Subcutaneous adipose tissue (tissue), 4 donors: Measurements from ENCODE around the gene CCNL2. TPM values are rescaled to one million over a fixed set of nuclear protein-coding genes. Genes with fewer than 3 reads are reported as not detected.

ENCODE experiments used
- total RNA-seq, 4 donors: library from RNA; depleted of rRNA; stranded (reverse); fragments of >200 nt; gene quantifications; one replicate each; pipeline ENCODE4 v1.1.0, GENCODE V29; 2016
- TF ChIP-seq, protein P1 (sequence below): fragments of 450-650 bp; IDR thresholded peaks from one replicate; pipeline ENCODE4 v1.5.1; 2016; ENCODE audit warnings: low read depth, mild to moderate bottlenecking, control low read depth, antibody characterized with exemption, moderate library complexity

The CCNL2 gene
- total RNA-seq, 4 donors from 2014 or later: 146 to 268 (median 194) TPM

DNA sequence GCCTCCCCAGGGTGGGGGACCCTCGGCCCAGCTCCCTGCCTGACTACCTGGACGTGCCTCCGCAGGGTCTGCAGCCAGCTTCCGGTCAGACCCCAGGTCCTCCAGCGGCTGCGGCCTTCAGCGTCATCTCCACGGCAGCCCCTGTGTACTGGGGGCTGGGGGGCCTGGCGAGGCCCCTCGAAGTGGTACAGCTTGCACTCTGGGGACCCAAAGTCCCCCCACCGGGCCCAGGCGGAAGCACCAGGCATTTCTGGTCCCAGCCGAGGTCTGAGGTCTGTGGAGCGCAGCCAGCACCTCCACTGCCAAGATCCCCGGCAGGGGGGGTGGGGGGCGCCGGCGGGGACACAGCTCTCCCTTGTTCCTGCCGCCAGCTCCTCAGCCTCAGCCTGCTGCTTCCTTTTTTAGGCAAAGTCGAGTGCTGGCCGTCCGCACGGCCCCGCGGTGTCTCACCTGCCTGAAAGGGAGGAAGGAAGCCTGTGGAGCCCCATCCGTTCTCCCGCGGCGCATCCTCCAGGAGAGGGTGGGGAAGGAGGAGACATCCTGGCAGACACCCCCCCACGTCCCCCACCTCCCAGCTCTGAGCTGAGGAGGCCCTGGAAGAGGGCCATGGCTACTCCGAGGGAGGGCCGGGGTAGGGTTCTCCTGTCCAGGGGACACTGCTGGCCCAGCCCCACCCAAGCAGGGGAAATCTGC lies 35.1 kb upstream of the CCNL2 start:
- TF ChIP-seq, protein P1, sequence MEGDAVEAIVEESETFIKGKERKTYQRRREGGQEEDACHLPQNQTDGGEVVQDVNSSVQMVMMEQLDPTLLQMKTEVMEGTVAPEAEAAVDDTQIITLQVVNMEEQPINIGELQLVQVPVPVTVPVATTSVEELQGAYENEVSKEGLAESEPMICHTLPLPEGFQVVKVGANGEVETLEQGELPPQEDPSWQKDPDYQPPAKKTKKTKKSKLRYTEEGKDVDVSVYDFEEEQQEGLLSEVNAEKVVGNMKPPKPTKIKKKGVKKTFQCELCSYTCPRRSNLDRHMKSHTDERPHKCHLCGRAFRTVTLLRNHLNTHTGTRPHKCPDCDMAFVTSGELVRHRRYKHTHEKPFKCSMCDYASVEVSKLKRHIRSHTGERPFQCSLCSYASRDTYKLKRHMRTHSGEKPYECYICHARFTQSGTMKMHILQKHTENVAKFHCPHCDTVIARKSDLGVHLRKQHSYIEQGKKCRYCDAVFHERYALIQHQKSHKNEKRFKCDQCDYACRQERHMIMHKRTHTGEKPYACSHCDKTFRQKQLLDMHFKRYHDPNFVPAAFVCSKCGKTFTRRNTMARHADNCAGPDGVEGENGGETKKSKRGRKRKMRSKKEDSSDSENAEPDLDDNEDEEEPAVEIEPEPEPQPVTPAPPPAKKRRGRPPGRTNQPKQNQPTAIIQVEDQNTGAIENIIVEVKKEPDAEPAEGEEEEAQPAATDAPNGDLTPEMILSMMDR: no peak

DNA sequence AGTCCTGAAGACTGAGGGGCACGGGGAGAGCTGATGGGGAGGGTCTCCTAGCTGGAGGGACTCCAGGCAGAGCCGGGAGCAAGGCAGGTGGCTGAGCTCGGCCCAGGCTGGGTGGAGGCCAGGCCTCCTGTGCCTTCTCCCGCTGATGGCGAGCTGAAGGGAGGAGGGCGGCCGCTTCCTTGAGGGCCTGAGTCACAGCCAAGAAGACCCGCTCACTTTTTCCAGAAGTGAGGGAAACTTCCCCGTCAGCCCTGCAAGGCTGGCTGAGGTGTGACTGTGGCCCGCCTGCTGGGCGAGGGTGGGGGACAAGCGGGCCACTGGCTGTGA lies 34.6 kb upstream of the CCNL2 start:
- TF ChIP-seq, protein P1: no peak

DNA sequence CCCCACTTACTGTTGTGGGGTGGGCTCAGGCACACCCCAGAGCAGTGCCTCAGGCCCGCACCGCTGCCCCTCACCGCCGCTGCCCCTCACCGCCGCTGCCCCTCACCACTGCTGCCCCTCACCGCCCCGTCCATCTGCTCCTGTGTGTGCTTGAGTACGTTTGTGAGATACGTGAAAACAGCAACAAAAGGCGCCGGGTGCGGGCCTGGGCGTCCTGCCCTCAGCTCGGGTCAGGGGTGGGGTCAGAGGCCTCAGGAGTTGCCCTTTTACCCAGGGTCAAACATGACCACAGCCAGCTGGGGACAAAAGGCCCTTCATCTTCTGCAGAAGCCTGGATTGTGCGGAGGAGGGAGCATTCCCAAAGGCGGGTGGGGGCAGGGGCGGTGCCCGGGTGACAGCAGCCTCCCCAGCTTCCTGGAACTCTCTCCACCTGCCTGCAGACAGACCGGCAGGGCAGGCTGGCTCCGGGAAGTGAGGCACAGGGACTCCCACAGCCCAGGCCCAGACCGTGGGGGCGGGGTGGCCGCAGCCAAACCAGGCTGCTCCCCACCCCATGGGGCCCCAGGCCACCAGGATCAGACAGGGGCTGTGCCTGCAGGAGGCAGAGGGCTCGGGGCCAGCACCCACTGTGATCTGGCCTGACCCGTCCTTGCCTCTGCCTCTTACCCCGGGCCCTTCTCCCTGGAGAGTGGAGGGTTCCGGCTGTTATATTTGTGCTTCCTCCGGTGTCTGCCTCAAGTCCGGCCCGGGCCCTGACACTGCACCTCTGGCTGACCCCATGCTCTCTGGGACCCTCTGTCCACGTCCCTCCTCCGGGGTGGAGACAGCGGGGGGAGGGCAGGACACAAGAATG lies 34.0 kb upstream of the CCNL2 start:
- TF ChIP-seq, protein P1: no peak

DNA sequence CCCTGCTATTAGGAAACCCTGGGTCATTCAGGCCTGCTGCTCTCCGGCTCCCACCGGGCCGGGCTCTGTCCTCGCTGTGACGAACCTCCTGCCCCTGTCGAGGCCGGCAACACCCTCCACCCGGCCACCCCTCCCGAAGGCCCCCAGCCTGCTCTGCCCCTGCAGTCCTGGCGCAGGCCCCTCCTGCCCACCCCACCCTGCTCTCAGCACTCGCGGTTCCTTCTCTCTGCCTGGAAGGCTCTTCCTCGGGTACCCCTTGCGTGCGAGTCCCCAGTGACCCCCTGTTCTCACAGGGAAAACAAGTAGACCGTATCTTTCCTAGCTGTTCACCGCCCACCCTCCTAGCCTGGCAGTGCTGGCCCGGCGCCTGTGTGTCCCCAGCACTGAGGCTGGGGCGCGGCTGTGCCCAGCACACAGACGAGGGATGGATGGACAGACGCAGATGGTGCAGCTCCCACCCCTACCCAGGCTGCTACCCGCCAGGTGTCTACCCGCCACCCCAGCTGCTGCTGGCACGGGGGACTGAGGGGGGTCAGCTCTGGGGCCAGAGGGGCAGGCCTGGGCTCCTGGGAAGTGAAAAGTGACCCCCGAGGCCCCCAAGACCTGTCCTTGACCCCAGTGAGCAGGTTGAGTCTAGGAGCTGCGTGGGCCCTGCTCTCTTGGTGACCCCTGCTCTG lies 33.3 kb upstream of the CCNL2 start:
- TF ChIP-seq, protein P1: no peak

DNA sequence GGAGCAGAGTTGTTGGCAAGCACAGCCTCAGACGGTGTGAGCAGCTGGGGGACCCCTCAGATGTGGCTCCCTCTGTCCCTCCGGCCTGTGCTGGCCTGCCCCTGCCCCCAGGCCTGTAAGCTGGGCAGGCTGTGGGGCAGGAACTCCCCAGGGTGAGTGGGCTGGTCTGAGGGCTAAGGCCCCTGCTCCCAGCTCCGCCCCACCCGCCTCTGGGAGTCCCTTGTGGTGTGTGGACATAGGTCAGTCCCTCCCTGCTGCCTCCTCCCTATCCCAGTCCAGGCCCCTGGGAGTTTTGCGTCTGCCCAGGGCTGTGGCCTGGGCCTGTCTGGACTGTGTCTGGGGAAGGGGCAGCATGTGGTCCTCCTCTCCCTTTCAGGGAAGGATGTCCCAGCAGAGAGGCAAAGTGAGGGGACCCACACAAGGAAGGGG lies 32.7 kb upstream of the CCNL2 start:
- TF ChIP-seq, protein P1: no peak

DNA sequence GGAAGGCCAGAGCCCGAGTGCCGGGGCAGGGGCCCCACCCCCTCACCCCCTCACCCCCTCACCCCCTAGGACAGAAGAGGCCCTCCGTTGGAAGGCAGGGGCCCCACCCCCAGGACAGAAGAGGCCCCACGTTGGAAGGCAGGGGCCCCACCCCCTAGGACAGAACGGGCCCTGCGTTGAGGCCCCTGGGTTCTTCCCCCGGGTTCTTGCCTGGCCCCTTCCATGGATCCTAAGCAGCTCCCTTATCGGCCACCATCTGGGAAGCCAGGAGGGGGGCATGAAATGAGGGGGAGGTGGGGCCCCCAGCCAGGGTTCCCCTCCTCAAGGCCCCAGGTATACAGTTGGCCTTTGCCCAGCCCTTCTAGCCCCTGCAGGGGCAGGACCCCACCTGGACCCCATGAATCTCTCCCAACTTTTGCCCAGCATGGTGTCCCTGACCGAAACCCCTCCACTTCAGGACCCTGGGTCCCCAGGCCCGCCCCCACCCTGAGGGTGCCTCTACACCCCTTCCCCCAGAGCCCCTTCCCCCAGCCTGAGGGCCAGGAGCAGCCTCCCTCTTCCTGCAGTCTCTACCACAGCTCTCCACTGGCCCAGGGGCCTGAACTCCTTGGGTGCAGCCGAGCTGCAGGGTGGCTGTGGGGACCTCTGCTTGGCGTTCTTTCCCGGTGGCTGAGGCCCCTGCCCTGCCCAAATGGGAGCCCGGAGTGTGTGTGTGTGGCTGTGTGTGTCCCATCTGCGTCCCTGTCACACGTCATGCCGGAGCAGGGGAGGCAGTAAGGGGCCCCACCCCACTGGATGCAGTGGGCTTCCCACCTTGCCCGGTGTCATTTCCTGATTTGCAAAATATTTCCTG lies 32.1 kb upstream of the CCNL2 start:
- TF ChIP-seq, protein P1: no peak
